Smooth muscle cell of the brain vasculature (primary cell): ENCODE data around the gene MTMR3.

ENCODE experiments used
- DNase-seq: peaks from one replicate; pipeline ENCODE4 v3.0.0-alpha.2; 2012; ENCODE audit warnings: low read depth, low spot score

The MTMR3 gene

DNA sequence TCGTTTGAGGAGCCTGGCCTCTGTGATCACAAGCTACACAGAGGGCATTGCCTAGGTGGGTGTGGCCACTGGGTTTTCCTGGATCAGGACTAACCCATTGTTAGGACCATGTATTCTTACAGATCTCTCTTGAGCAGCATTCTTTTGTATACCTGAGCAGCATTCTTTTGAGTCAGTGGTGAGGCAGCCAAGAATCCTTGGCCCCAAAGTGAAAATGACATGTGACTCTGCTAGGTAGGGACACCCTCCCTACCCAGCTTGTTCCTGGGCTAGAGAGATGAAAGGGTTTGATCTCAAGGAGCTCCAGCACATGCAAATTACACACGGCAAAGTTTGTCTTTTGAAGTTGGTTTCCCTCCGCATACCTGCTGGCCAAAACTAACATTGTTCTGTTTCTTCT is 142.2 kb downstream of the MTMR3 start:
- DNase-seq: no peak

DNA sequence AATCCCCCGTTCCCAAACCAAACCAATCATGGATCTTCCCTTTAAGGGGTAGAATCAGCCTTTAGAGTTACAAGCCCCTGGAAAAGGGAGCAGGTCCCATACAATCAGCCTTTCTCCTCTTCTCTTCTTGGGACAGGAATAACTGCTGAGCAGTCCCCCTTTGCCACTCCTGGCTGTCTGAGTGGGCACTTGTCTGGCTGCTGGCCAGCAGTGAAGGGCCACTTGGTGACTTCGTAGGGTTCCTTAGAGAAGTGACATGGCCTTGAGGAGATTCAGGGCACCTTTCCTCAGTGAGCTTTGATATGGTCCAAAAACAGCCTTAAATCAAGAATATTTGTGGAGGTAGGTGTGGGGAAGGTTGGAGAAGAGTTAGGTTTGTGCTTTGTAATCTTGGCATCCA is 143.8 kb downstream of the MTMR3 start:
- no peak for DNase-seq

DNA sequence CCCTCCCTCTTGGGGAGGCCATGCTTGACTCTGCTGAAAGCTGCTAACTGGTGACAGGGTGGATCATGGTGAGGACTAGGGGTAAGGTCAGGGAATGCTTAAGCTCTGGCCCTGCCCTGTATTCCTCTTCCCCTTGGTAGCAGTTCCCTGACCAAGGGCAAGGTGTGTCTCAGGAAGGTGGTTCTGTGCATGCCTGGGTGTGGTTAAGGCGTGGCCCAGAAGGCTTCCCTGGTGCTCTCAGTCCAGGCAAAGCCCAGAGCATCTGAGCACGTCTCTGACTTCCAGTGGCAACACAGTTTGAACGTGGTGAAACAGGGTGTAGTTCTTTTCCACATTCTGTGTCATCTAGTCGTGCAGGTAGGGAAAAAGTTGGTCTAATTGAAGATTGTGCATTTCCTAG is 144.2 kb downstream of the MTMR3 start:
- no peak for DNase-seq

DNA sequence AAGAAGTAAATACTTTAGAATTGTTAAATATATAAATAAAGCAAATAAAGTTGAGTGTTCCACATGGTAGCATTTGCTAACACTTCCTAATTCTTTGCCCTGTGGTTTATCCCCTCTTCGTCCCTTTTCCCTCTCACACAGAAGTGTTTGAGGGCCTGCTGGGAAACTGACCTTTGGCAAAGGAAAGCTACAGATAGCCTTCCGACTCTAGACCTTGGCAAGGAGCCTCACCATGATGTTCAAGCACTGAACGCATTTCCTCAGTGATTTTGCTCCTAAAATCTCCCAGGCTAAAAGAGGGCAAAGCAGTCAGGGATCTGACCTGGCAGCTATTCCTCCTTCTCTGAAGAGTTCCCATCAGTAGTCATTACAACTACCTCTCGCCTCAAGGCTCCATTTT is 144.8 kb downstream of the MTMR3 start:
- no peak for DNase-seq

DNA sequence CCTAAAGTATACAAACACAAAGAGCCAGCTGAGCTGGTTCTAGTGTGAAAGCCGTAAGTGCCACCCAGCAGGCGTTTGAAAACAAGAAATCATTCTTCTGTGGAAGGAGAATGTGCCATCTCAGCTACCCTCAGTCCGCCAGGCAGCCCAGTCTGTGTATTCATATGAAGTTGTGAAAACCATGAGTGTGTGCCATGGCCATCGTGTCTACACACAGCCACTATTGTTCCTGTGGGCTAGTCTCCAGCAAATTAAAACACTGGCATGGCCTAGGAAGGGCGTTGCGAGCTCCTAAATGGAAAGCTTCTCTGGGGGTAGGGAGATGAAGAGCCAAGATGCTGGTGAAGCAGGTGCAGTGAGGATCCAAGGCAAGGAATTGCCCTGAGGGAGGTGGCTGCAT is 145.8 kb downstream of the MTMR3 start:
- DNase-seq: no peak

DNA sequence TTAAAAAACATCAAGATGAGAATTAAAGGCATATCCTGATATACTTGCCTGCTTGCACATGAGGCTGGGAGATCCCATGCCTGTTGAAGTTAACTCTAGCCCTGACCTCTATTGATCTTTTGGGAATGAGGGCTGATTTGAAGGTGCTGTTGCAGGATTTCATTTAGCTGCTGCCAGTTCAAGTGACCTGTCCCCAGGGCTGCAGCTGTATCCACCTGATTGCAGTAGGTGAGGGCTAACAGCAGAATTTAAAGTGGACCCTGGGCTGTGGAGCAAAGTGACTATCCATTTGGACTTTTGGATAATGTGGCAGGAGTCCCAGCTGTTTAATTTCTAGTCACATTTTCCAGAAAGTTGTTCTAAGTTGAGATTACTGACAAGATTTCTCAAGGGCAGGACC is 146.5 kb downstream of the MTMR3 start:
- DNase-seq: no peak

DNA sequence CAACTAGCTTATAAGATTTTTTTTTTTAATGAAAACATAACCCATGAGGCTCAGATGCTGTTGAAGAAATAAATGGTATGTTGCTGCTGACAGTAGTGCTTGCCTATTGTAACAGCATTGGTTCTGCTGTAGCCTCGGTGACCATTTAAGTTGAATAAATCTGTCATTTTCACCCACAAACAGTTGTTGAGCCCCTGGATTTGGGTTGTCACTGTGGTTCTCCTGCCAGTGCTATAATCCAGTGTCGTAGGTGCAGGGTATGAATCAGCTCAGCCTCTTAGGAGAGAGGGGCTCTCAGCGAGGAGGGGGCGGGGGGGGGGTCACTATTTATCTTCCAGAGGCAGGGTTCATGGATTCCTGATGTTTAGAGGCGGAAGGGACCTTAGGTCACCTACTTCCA is 147.4 kb downstream of the MTMR3 start:
- DNase-seq: no peak

DNA sequence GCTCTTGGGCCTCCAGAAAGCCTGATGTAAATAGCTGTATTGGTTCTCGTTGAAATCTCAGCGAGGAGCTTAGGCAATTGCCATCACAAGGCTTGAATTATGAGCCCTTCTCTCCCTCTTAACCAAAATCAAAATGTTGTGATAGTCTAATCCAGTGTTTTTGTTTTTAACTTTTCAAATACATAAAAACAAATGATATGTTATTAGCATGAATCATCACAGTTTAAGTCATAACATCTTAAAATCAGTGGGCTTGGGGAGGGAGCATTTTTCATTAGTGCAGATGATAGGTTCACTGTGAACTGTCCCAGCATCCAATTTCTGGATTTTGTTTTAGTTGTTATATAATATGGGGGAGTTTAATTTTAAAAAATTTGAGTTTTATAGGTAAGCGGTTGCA is 148.4 kb downstream of the MTMR3 start:
- DNase-seq: no peak

DNA sequence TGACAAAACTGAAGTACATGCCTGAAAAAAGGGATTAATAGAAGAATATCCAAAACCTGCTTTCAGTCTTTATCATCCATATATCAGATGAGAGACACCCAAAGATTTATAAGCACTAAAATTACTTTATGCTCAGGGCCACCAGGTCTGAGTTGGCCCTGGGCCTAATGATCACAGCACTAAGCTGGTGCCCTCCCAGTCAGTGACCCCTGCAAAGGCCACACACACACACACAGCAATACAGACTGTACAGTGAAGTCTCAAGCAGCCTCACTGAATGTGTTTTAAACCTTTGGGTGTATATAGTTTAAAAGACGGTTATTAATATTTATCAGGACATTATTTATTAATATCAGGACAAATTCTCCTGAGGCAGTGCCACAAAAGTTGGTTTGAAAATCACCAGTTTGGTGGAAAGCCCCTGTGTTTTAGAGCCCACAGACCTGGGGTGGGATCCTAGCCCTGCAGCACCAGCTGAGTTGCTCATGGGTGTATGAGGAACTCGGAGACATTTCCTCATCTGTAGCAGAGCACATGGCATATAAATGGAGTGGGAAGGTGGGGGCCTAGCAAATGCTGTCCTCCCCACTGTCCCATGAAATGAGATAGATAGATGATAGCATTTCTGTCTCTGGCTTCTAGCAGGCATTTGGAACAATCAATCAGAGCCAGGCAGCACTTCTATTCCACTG is 148.9 kb downstream of the MTMR3 start:
- no peak for DNase-seq

DNA sequence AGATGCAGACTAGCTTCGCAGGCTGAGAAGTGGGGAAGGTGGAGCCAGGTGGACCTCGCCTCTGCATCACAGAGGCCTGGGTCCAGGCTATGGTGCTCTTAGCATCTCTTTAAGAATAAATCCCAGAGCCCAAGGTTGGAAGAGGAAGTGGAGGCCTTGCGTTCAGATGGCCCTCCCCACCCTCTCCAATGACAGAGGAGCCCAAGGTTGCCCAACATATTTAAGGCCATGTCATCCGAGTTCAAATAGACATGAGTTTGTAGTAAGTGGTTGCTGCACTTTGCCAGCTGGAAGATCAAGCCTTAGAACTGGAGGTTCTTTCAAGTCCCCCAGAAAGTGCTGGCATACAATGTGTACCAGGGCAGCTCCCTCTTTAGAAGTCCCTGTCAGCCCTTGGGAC is 150.2 kb downstream of the MTMR3 start:
- DNase-seq: no peak

DNA sequence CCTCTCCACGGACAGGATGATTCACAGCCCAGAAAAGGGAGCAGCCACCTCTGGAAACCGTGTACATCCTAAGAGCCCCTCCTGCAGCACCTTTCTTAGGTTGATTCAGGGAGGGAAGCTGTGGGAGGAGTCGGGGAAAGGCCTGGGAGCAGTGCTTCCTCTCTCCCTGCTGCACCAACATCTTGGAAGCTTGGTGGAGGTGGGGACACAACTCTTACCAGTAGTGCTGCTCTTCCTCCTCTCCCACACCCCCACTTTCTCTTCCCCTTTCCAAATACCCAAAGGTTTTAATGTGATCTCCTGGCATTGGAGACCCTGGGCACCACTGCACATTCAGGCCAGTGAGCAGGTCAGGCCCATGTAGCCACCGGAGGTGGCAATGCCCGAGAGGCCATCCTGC is 150.9 kb downstream of the MTMR3 start:
- no peak for DNase-seq

DNA sequence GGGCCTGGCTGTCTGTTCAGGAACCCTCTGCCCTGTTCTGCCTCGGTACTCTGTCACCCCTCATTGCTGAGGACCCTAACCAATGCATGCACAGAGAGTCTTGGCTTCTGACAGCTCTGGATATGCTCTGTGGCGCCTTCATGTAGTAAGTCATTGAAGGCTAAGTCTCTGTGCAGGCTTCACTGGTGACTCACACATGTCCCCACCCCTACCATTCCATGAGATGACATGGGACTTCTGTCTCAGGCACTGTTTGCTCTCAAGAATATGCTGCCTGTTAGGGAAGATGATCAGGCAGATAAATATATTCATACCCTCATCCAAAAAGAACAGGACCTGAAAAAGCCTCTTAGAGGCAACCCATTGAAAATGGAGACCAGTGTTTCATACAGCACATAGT is 153.7 kb downstream of the MTMR3 start:
- DNase-seq: no peak

DNA sequence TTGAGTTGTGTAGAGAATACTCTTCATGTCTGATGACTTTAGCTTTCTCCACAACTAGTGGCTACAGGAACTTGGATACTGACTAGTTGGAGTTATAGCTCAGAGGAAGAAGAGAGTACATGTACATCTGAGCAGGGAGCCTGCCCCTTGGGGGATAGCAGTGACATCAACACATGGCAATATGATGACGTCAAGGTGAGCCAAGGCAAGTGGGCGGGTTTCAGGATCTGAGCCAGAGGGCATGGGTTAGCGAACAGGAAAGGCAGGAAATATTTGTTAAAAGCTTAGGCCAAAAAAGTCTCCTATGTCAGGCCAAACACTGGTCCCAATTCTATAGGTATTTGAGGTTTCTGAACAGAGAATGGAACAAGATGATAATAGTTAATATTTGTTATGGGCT is 155.2 kb downstream of the MTMR3 start:
- DNase-seq: peak; percentile 28

DNA sequence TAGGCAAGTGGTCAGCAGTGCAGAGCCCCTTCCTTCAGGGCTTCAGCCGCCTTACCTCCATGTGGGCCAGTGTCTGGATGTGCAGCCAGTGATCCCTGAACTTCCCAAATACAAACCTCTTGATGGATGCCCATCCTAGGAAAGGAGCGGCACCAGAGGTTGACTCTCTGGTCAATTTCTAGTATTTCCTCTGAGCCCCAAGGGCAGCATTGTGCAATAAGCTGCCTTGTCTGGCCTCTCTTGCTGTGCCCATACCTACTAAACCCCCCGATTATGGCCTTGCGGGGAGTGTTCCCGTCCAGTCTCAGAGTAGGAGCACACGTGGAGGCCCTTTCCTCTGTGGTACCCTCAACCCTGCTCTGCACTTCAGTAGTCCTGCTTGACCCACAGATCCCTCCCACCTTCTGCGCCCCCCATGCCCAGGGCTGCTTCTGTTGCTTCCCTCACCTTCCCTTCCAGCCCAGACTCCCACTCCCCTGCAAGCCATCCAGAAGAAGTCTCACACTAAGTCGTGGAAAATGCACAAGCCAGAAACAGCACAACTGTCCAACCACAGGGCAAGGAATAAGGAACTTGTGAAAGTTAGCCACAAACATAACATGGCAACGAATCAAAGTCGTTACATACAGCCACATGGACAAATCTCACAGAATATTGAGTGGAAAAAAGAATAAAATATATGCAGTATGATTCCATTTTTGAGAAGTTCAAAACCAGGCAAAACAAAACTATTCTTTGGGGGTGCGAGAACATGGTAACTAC is 157.7 kb downstream of the MTMR3 start:
- DNase-seq: no peak

DNA sequence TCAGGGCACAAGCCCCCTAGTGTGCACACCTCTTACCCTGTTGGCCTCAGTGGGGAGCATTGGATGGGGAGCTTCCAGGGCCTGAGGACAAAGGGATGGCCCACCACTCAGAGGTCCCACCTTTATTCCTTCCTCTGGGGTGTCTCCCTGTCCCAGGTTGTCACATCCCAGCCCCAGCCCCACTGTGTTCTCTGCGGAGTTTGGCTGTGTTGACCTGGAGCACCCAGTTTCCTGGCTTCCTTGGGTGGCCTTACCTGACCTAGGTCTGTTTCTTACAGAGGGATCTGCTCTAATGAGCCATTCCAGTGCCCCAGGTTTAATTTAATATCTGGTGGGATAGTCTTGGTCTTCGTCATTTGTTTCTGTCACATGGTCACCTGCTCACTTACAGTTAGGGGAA is 158.5 kb downstream of the MTMR3 start:
- no peak for DNase-seq

DNA sequence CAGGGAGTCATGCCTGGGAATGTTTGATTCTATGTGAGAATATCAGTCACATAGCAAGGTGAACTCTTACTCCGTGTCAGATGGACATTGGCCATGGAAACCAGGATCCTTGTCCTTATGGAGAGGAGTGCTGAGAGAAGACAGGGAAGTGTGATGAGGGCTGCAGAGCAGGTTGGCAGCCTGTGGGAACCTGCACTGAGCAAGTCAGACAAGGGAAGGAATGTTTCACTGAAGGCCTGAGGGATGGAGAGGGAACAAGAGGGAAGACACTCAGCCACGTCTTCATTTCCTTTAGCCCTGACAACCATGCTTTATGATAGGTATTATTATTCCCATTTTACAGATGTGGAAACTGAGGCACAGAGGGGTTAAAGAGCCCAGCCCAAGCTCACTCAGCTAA is 158.9 kb downstream of the MTMR3 start:
- DNase-seq: no peak

DNA sequence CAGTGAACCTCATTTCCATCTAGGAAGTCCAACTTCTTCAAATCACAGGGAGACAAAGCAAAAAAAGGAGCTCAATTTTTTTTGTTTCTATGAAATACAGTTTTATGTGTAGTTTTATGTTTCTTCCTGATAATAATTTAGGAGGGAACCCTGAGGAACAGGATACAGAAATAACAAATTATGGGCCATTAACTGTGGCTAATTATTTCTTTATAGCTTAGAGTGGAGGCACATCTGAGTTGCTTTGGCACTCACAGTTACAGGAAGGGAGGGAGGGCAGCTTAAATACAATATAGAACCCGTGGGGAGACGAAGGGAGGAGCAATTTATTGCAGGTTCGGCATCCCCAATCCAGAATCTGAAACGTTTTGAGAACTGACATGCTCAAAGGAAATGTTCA is 160.2 kb downstream of the MTMR3 start:
- no peak for DNase-seq

DNA sequence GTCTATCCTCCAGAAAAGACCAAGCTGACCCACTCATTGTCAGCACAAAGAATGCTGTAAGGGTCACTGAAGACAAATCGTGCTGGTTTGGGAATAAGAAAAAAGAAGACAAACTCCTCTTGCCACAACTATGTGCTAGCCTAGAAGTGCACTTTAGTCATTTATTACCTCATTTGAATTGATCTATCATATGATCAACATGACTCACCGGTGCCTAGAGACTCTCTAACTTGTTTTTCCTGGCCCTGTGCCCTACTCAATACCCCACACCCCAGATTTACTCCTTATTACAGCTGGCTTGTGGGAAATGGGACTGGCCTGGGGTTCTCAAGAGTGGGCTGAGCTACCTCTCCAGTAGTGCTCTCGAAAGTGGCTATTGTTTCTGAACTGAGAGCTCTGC is 161.4 kb downstream of the MTMR3 start:
- peak; percentile 67 for DNase-seq

DNA sequence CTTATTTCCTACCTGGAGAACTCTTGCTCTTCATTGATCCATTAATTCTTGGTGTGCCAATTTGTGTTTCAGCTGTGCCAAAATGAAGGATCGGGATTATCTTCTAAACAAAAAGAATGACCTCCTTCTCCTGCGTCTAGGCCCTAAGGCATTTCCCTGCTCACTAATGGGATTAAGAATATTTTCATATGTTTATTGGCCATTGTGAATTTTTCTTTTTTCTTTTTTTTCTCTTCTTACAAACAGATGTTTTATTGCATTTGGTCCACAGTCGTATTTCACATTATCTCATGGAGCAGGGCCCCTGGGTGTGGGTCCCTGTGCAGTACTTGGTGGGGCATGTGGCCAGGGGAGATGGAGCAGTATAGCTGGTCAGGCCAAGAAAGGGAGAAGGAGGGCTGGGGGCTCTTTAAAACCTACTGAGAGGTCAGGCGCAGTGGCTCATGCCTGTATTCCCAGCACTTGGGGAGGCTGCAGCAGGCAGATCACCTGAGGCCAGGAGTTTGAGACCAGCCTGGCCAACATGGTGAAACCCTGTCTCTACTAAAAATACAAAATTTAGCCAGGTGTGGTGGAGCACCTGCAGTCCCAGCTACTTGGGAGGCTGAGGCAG is 162.0 kb downstream of the MTMR3 start:
- no peak for DNase-seq

DNA sequence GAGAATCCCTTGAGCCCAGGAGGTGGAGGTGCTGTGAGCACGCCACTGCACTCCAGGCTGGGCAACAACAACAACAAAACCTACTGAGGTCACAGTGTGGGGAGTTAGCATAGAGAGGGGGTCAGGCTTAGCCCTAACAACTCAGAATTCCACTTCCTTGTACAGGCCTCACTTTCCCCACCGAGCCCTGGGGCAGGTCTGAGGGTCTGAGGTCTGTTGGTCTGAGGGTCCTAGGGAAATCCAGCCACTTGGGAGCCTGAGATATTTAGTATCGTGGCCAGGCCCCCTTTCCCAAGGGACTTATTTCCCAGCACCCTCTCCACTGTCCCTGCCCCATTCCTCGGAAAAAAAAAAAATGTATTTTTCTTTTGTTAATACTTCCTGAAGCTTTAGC is 162.5 kb downstream of the MTMR3 start:
- no peak for DNase-seq

DNA sequence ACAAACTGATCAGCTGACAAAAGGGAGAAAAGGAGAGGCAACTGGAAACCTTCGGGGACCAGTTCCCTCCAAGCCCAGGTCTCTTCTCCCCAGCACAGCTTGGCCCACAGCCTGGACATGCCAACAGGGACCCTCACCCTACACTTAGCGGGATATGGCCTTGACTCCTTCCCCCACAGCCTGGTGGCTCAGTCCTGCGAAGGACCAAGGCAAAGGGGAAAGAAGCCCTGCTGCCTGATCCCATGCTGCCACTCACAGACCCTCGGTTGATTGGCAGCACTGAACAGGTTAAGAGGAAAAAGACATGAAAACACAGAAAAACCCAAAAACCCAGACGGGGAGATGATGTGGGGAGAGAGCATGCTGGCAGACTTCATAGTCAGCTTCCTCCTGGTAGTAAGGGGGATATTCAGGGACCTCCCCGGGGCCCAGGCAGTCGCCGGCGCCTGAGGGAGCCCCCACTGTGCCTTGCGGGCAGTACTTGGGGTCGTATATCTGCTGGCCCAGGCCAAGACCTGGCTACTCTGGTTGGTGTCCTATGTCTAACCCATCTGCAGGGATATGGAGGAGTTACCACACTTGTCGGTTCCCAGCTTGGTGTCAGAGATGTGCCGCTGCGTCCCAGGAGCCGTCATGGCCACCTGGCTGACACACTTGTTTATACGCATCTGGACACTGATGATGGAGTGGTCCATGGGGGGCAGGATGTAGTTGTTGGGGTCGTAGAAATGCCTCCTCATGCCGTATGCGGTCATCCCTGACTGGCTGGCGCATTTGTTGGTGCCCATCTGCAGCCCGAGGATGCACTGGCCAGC is 163.1 kb downstream of the MTMR3 start:
- DNase-seq: no peak

DNA sequence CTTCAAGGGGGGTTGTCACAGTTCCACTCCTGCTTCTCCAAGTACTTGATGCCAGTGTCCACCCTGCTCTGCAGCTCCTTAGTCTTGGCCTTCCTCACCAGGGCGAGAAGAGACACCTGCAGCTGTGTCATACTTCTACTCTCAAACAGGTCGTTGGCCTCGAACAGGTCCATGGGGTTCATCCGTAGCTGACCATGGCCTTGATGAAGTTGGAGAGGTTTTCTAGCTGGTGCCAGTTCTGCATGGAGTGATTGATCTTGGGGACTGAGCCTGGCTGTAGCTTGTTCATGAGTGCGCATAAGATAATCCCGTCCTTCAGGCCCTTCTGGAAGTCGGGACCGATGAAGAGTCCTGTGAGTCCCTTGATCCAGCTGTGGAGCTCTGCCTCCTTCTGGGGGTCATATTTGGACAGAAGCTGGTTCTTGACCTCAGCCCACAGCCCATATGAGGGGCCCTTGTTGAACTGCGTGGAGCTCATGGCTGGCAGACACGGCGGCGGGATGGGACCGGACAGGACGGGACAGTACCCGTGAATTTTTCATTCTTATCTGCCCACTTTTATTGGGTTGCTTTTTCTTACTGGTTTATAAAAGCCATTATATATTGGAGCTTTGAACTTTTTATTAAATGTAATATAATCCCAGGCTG is 163.9 kb downstream of the MTMR3 start:
- no peak for DNase-seq
